CD4-positive, alpha-beta T cell (primary cell): ENCODE measurements around the gene DNAJB6. TPM values are rescaled to one million over a fixed set of nuclear protein-coding genes. Genes with fewer than 3 reads are reported as not detected.

Source experiments
- ATAC-seq: fragments of 200-7000 bp; cut with Tn5 transposase; one replicate; pipeline ENCODE4 v1.10.0; 2022; ENCODE audit warnings: mild to moderate bottlenecking; ENCODE audit not compliant: poor library complexity
- CTCF ChIA-PET: fragments of 350-600 bp; sonication (Branson Sonifier 250); formaldehyde crosslinking; loops from one replicate; lab custom pipeline; 2021; ENCODE audit warnings: antibody characterized with exemption, inconsistent platforms; lab: Charles Lee
- POLR2A ChIA-PET: fragments of 350-600 bp; sonication (Branson Sonifier 250); formaldehyde crosslinking; loops from one replicate; lab custom pipeline; 2021; ENCODE audit warnings: antibody characterized with exemption, inconsistent platforms; lab: Charles Lee
- DNase-seq, 14 experiments: peaks; one replicate each; pipeline ENCODE4 v3.0.0-alpha.2; 2013 to 2020; ENCODE audit warnings: mixed read lengths in 2 of 14
- H3K27ac ChIP-seq, 2 donors: one replicate each; pipeline versions ENCODE4 v1.5.1 to v1.7.0; 2013; ENCODE audit warnings: low read length in 2 of 2, low read depth in 1 of 2, mild to moderate bottlenecking in 1 of 2
- H3K27me3 ChIP-seq, 2 experiments: 1 replicate in 1 of 2; 2 replicates in 1 of 2; pipeline versions ENCODE4 v1.6.1 to v1.7.0; 2013; ENCODE audit warnings: low read length in 2 of 2, control low read depth in 1 of 2, mild to moderate bottlenecking in 1 of 2, moderate library complexity in 1 of 2; ENCODE audit not compliant: insufficient read depth in 2 of 2, control insufficient read depth in 1 of 2
- H3K36me3 ChIP-seq: one replicate; pipeline ENCODE4 v1.6.1; 2013; ENCODE audit warnings: low read length, control low read depth; ENCODE audit not compliant: insufficient read depth
- H3K4me1 ChIP-seq: one replicate; pipeline ENCODE4 v1.6.1; 2013; ENCODE audit warnings: low read length, control low read depth; ENCODE audit not compliant: insufficient read depth
- H3K4me3 ChIP-seq: one replicate; pipeline ENCODE4 v1.5.1; 2013; ENCODE audit warnings: mild to moderate bottlenecking, low read length, moderate library complexity
- H3K9me3 ChIP-seq, 2 experiments: 1 replicate in 1 of 2; 2 replicates in 1 of 2; pipeline versions ENCODE4 v1.6.1 to v1.7.0; 2013; ENCODE audit warnings: low read length in 2 of 2, mild to moderate bottlenecking in 2 of 2, control low read depth in 1 of 2, moderate library complexity in 1 of 2; ENCODE audit not compliant: control insufficient read depth in 1 of 2, insufficient read depth in 1 of 2
- H3K27ac Mint-ChIP-seq: one replicate; pipeline ENCODE4 v1.8.0; 2020; ENCODE audit warnings: mixed read lengths
- H3K27me3 Mint-ChIP-seq: one replicate; pipeline ENCODE4 v1.8.0; 2021; ENCODE audit warnings: mixed read lengths
- H3K36me3 Mint-ChIP-seq: one replicate; pipeline ENCODE4 v1.8.0; 2021; ENCODE audit warnings: low read depth, mixed read lengths
- H3K4me1 Mint-ChIP-seq: one replicate; pipeline ENCODE4 v1.8.0; 2021; ENCODE audit warnings: low read depth, mixed read lengths
- H3K4me3 Mint-ChIP-seq: one replicate; pipeline ENCODE4 v1.8.0; 2020; ENCODE audit warnings: mild to moderate bottlenecking, mixed read lengths
- H3K9me3 Mint-ChIP-seq: one replicate; pipeline ENCODE4 v1.8.0; 2020; ENCODE audit warnings: mixed read lengths
- intact Hi-C, 2 experiments: fragments of 100-400 bp; cut with DNase I in 1 of 2; cut with micrococcal nuclease in 1 of 2; formaldehyde crosslinking; loops; one replicate each; pipeline versions ENCODE4 v1.15.1 to v1.9.0; 2023 to 2025; cut with DNase I, micrococcal nuclease
- total RNA-seq, 174 experiments: library from RNA in 2 of 174; stranded (reverse) in 2 of 174; gene quantifications; one replicate each; pipeline ENCODE4 v1.2.3 and lab custom pipeline; 2021 to 2026
- TF ChIP-seq, protein P1 (sequence below): fragments of 200-600 bp; IDR thresholded peaks from one replicate; pipeline ENCODE4 v1.8.0; 2022; ENCODE audit warnings: antibody characterized with exemption, mild to moderate bottlenecking

DNAJB6 gene
- total RNA-seq, 2 experiments from 2014 or later = 232 to 242 TPM

DNA sequence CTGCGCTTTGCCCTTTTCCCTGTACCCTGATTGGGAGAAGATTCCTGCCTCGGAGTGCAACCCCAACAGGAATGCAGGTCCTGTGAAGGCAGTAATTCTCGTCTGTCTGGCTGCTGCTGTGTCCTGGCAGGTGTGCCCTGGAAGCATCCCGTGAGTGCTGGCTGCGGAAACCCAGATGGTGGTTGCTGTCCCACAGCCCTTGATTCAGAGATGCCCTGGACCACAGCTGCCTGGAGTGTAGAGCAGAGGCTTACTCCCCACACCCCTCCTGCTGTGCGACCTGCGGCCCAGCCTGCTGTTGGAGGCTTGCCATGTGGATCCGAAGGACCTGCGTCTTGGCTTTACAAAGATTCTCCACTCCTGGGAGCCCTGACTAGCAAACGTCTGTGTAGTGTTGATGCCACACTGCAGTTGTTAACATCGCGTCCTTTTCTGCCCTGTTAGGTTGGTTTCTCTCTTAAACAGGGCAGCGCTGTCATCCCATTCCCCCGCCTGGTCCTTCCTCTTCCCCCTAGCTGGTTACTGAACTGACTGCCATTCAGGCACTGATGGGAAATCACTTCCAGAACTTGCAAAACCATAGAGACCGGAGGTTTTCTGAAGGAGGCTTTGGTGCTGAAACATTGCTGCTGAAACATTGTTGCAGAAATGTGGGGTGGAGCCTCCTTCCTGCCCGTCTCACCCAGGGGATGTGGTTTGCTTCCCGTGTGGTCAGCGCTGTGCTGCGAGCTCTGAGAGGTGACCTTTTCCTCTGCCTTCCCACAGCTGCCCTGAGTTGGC is 53.3 kb downstream of the DNAJB6 start:
- H3K9me3 Mint-ChIP-seq = no peaks in the 10 kb centered on the region
- Histone ChIP-seq H3K4me3 (peak overlapping the region; percentile 21), H3K9me3 (no peaks in the 10 kb centered on the region), H3K36me3 (peaks cover 38% of the 10 kb centered on the region), H3K27me3 (no peaks in the 10 kb centered on the region), H3K4me1 (peaks cover 36% of the 10 kb centered on the region), H3K27ac (no peak overlapping the region)
- H3K27me3 Mint-ChIP-seq = no peaks in the 10 kb centered on the region
- intact Hi-C loops = loop anchor here in 1 of 2 experiments (5.0 kb wide), 1 partner anchor 53 kb away; the partner anchor contains the start of gene DNAJB6
- CTCF ChIA-PET = no interaction called here
- TF ChIP-seq, protein P1, sequence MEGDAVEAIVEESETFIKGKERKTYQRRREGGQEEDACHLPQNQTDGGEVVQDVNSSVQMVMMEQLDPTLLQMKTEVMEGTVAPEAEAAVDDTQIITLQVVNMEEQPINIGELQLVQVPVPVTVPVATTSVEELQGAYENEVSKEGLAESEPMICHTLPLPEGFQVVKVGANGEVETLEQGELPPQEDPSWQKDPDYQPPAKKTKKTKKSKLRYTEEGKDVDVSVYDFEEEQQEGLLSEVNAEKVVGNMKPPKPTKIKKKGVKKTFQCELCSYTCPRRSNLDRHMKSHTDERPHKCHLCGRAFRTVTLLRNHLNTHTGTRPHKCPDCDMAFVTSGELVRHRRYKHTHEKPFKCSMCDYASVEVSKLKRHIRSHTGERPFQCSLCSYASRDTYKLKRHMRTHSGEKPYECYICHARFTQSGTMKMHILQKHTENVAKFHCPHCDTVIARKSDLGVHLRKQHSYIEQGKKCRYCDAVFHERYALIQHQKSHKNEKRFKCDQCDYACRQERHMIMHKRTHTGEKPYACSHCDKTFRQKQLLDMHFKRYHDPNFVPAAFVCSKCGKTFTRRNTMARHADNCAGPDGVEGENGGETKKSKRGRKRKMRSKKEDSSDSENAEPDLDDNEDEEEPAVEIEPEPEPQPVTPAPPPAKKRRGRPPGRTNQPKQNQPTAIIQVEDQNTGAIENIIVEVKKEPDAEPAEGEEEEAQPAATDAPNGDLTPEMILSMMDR = no peak
- H3K4me1 Mint-ChIP-seq = peaks cover 51% of the 10 kb centered on the region
- POLR2A ChIA-PET = interaction anchor here (0.6 to 1.4 kb wide), 2 partner anchors 160 to 236 kb away, joined by 3 to 5 read pairs; no protein-coding TSS in a partner anchor
- DNase-seq (peak in 6 of 14 experiments; percentile 11 to 70 (median 29)), ATAC-seq (peak; percentile 15)
- H3K27ac Mint-ChIP-seq = peak overlapping the region; percentile 75
- peak overlapping the region; percentile 87 for H3K4me3 Mint-ChIP-seq
- peaks cover 48% of the 10 kb centered on the region for H3K36me3 Mint-ChIP-seq

GRCh38 chr7:157391036-157391710 is 54.4 kb downstream of the DNAJB6 start:
- H3K4me3 Mint-ChIP-seq = no peak overlapping the region
- no peak for ATAC-seq
- no peak overlapping the region for H3K27ac ChIP-seq
- H3K27ac Mint-ChIP-seq = peak overlapping the region; percentile 44
- POLR2A ChIA-PET = interaction anchor here (1.4 kb wide), 1 partner anchor 235 kb away, joined by 5 read pairs; no protein-coding TSS in a partner anchor
- intact Hi-C loops = no loop called here
- no peaks in the 10 kb centered on the region for H3K9me3 Mint-ChIP-seq
- H3K36me3 Mint-ChIP-seq = peaks cover 42% of the 10 kb centered on the region
- H3K27me3 Mint-ChIP-seq = no peaks in the 10 kb centered on the region
- H3K4me1 ChIP-seq = peaks cover 36% of the 10 kb centered on the region
- CTCF ChIA-PET = no interaction called here
- no peak for DNase-seq
- H3K36me3 ChIP-seq = peaks cover 36% of the 10 kb centered on the region
- no peak overlapping the region for H3K4me3 ChIP-seq
- H3K9me3 ChIP-seq = no peaks in the 10 kb centered on the region
- TF ChIP-seq, protein P1 = no peak
- H3K4me1 Mint-ChIP-seq = peaks cover 49% of the 10 kb centered on the region
- no peaks in the 10 kb centered on the region for H3K27me3 ChIP-seq

DNA sequence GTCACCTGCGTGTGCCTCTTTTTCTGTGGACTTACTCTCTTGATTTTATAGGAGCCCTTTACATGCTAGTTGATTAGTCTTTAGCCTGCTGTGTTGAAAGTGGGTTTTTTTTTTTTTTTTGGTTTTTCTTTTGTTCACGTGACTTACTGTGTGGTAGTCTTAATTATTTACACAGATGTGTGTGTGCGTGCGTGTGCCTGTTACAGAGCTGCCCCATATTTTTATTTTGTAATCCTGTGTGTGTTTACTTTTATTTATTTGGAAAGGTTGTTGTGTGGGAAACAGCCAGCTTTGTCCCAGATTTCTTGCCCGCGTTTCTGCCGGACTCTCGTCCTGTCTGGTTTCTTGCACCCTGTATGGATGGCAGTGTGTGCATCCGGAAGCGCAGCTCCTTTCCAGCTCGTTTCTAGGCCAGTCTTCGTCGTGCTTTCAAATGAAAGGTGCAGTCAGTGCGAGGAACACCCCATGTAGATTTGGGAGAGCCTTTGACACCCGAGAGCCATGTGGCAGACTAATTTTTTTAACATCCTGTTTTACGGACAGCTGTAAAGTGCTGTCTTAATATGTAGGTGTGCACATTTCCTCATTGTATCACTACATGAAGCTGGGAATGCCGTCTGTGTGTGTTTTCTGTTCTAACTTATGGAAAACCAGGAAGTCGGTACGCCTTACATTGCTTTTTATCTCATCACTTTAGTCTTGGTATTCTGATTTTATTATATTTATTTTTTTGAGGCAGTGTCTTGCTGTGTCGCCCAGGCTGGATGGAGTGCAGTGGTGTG is 55.6 kb downstream of the DNAJB6 start:
- Histone ChIP-seq H3K4me3 (no peak overlapping the region), H3K9me3 (no peaks in the 10 kb centered on the region), H3K36me3 (peaks cover 44% of the 10 kb centered on the region), H3K27ac (no peak overlapping the region), H3K4me1 (peaks cover 25% of the 10 kb centered on the region), H3K27me3 (no peaks in the 10 kb centered on the region)
- no peak overlapping the region for H3K4me3 Mint-ChIP-seq
- H3K9me3 Mint-ChIP-seq = no peaks in the 10 kb centered on the region
- no peak for ATAC-seq
- no peaks in the 10 kb centered on the region for H3K27me3 Mint-ChIP-seq
- ChIA-PET CTCF (no interaction called here), POLR2A (no interaction called here)
- H3K36me3 Mint-ChIP-seq = peaks cover 36% of the 10 kb centered on the region
- no peak for DNase-seq
- H3K4me1 Mint-ChIP-seq = peaks cover 41% of the 10 kb centered on the region
- H3K27ac Mint-ChIP-seq = peak overlapping the region; percentile 44
- TF ChIP-seq, protein P1 = no peak
- intact Hi-C loops = no loop called here
